ENCODE data around the gene IFT122.

DNA sequence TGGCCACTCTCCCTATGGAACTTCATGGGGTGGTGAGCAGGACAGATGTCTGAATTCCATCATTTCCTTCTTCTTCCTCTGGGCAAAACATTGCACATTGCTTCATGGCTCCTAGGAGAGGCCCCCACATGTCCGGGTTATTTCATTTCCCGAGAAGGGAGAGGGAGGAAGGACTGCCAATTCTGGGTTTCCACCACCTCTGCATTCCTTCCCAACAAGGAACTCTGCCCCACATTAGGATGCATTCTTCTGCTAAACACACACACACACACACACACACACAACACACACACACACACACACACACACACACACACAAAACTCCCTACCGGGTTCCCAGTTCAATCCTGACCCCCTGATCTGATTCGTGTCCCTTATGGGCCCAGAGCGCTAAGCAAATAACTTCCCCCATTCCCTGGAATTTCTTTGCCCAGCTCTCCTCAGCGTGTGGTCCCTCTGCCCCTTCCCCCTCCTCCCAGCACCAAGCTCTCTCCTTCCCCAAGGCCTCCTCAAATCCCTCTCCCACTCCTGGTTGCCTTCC lies 90.3 kb downstream of the IFT122 start:
- TF ChIP-seq POLR2A (IDR thresholded peaks at IDR 0.05), result no peak
- TF ChIP-seq, protein P1, sequence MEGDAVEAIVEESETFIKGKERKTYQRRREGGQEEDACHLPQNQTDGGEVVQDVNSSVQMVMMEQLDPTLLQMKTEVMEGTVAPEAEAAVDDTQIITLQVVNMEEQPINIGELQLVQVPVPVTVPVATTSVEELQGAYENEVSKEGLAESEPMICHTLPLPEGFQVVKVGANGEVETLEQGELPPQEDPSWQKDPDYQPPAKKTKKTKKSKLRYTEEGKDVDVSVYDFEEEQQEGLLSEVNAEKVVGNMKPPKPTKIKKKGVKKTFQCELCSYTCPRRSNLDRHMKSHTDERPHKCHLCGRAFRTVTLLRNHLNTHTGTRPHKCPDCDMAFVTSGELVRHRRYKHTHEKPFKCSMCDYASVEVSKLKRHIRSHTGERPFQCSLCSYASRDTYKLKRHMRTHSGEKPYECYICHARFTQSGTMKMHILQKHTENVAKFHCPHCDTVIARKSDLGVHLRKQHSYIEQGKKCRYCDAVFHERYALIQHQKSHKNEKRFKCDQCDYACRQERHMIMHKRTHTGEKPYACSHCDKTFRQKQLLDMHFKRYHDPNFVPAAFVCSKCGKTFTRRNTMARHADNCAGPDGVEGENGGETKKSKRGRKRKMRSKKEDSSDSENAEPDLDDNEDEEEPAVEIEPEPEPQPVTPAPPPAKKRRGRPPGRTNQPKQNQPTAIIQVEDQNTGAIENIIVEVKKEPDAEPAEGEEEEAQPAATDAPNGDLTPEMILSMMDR (IDR thresholded peaks at IDR 0.05), result no peak

All from testis (tissue), 2 donors.